Measurements from ENCODE around the gene FSTL1.

Gene FSTL1

GRCh38 chr3:120469440-120469839, 18.6 kb upstream of the FSTL1 start:
- Histone ChIP-seq H3K4me1 (ENCODE audit: insufficient read depth, low read length, severe bottlenecking) (no peaks in the 10 kb centered on the region), H3K36me3 (ENCODE audit: insufficient read depth, low read length) (no peaks in the 10 kb centered on the region), H3K27ac (ENCODE audit: low read depth, low read length, poor library complexity, severe bottlenecking) (no peak overlapping the region), H3K9me3 (ENCODE audit: low read length) (no peaks in the 10 kb centered on the region), H3K4me3 (ENCODE audit: low read depth, low read length, poor library complexity, severe bottlenecking) (no peak overlapping the region), H3K4me2 (ENCODE audit: low read length) (no peak overlapping the region), H3K9ac (ENCODE audit: low read length) (no peak overlapping the region), H4K20me1 (ENCODE audit: insufficient read depth, low read length) (no peaks in the 10 kb centered on the region), H3K9me2 (ENCODE audit: low read depth, low read length) (no peaks in the 10 kb centered on the region), H3K27me3 (ENCODE audit: insufficient read depth, low read length) (peaks cover 4% of the 10 kb centered on the region; the same call in 1 of the 2 replicates), H3K79me2 (ENCODE audit: insufficient read depth, low read length) (no peaks in the 10 kb centered on the region), H2AFZ (ENCODE audit: low read length) (no peak overlapping the region), H3F3A (ENCODE audit: insufficient read depth, low read length) (no peaks in the 10 kb centered on the region)
- no peak for TF ChIP-seq CTCF (IDR thresholded peaks at IDR 0.05; ENCODE audit: low read length)
- TF ChIP-seq EZH2 (IDR thresholded peaks at IDR 0.05; ENCODE audit: borderline replicate concordance, low read length), result no peak

GRCh38 chr3:120468635-120469295, 18.0 kb upstream of the FSTL1 start:
- H3K4me3 ChIP-seq (ENCODE audit: low read depth, low read length, poor library complexity, severe bottlenecking), result no peak overlapping the region
- H3K27ac ChIP-seq (ENCODE audit: low read depth, low read length, poor library complexity, severe bottlenecking), result no peak overlapping the region
- no peaks in the 10 kb centered on the region for H3K4me1 ChIP-seq (ENCODE audit: insufficient read depth, low read length, severe bottlenecking)
- no peak overlapping the region for H3K9ac ChIP-seq (ENCODE audit: low read length)
- H2AFZ ChIP-seq (ENCODE audit: low read length), result no peak overlapping the region
- no peak overlapping the region for H3K4me2 ChIP-seq (ENCODE audit: low read length)
- no peaks in the 10 kb centered on the region for H3K36me3 ChIP-seq (ENCODE audit: insufficient read depth, low read length)
- H3K9me2 ChIP-seq (ENCODE audit: low read depth, low read length), result no peaks in the 10 kb centered on the region
- no peaks in the 10 kb centered on the region for H3K9me3 ChIP-seq (ENCODE audit: low read length)
- H3K79me2 ChIP-seq (ENCODE audit: insufficient read depth, low read length), result no peaks in the 10 kb centered on the region
- TF ChIP-seq EZH2 (IDR thresholded peaks at IDR 0.05; ENCODE audit: borderline replicate concordance, low read length), result no peak
- no peak for TF ChIP-seq CTCF (IDR thresholded peaks at IDR 0.05; ENCODE audit: low read length)
- no peaks in the 10 kb centered on the region for H4K20me1 ChIP-seq (ENCODE audit: insufficient read depth, low read length)
- H3K27me3 ChIP-seq (ENCODE audit: insufficient read depth, low read length), result peaks cover 4% of the 10 kb centered on the region; the same call in 1 of the 2 replicates
- H3F3A ChIP-seq (ENCODE audit: insufficient read depth, low read length), result no peaks in the 10 kb centered on the region

GRCh38 chr3:120462409-120462959, 11.7 kb upstream of the FSTL1 start:
- no peak overlapping the region for H3K27ac ChIP-seq (ENCODE audit: low read depth, low read length, poor library complexity, severe bottlenecking)
- H3K4me3 ChIP-seq (ENCODE audit: low read depth, low read length, poor library complexity, severe bottlenecking), result no peak overlapping the region
- TF ChIP-seq CTCF (IDR thresholded peaks at IDR 0.05; ENCODE audit: low read length) (no peak), EZH2 (IDR thresholded peaks at IDR 0.05; ENCODE audit: borderline replicate concordance, low read length) (no peak)
- H3K9me2 ChIP-seq (ENCODE audit: low read depth, low read length), result no peaks in the 10 kb centered on the region
- no peaks in the 10 kb centered on the region for H3K36me3 ChIP-seq (ENCODE audit: insufficient read depth, low read length)
- peaks cover 4% of the 10 kb centered on the region; the same call in 1 of the 2 replicates for H3K27me3 ChIP-seq (ENCODE audit: insufficient read depth, low read length)
- no peaks in the 10 kb centered on the region for H4K20me1 ChIP-seq (ENCODE audit: insufficient read depth, low read length)
- H2AFZ ChIP-seq (ENCODE audit: low read length), result no peak overlapping the region
- no peak overlapping the region for H3K9ac ChIP-seq (ENCODE audit: low read length)
- no peak overlapping the region for H3K4me2 ChIP-seq (ENCODE audit: low read length)
- no peaks in the 10 kb centered on the region for H3K4me1 ChIP-seq (ENCODE audit: insufficient read depth, low read length, severe bottlenecking)
- H3K9me3 ChIP-seq (ENCODE audit: low read length), result no peaks in the 10 kb centered on the region
- no peaks in the 10 kb centered on the region for H3F3A ChIP-seq (ENCODE audit: insufficient read depth, low read length)
- H3K79me2 ChIP-seq (ENCODE audit: insufficient read depth, low read length), result no peaks in the 10 kb centered on the region

Data from OCI-LY1 (cell line).